Breast epithelium (tissue), 4 donors: ENCODE measurements around the gene HDAC4. TPM values are rescaled to one million over a fixed set of nuclear protein-coding genes. Genes with fewer than 3 reads are reported as not detected.

Experiments
- DNase-seq, 2 donors: peaks; one replicate each; pipeline ENCODE4 v3.0.0-alpha.2; 2019; ENCODE audit warnings: low spot score in 2 of 2
- H3K27ac ChIP-seq, 2 donors: fragments of 200-600 bp; sonication (generic) in 1 of 2; one replicate each; pipeline ENCODE4 v1.5.1; 2016 to 2019; ENCODE audit warnings: mild to moderate bottlenecking in 1 of 2
- H3K27me3 ChIP-seq, 2 donors: fragments of 200-600 bp; sonication (generic) in 1 of 2; one replicate each; pipeline versions ENCODE4 v1.5.1 to v1.6.0; 2017 to 2019; ENCODE audit warnings: control low read depth in 1 of 2, mild to moderate bottlenecking in 1 of 2
- H3K36me3 ChIP-seq: fragments of 200-600 bp; one replicate; pipeline ENCODE4 v1.5.1; 2019
- H3K4me1 ChIP-seq, 2 donors: fragments of 200-600 bp; sonication (generic); one replicate each; pipeline ENCODE4 v1.5.1; 2016 to 2019; ENCODE audit warnings: control low read depth in 1 of 2
- H3K4me3 ChIP-seq, 3 donors: fragments of 200-600 bp; sonication (generic); 1 replicate in 2 of 3; 2 replicates in 1 of 3; pipeline ENCODE4 v1.5.1; 2016 to 2019; ENCODE audit warnings: mild to moderate bottlenecking in 3 of 3, moderate library complexity in 2 of 3
- H3K9me3 ChIP-seq, 2 donors: fragments of 200-600 bp; sonication (generic) in 1 of 2; one replicate each; pipeline ENCODE4 v1.5.1; 2016 to 2019; ENCODE audit warnings: control low read depth in 1 of 2
- POLR2A ChIP-seq: fragments of 450-650 bp; IDR thresholded peaks from one replicate; pipeline ENCODE4 v1.6.1; 2016; ENCODE audit warnings: antibody characterized with exemption, mild to moderate bottlenecking, moderate library complexity
- POLR2AphosphoS5 ChIP-seq, 3 donors: sonication (generic); formaldehyde crosslinking; IDR thresholded peaks; one replicate each; pipeline ENCODE4 v1.6.1; 2017; ENCODE audit warnings: antibody characterized with exemption in 3 of 3
- intact Hi-C: fragments of 100-400 bp; cut with DNase I; formaldehyde crosslinking; loops from one replicate; pipeline ENCODE4 v1.15.1; 2023; ENCODE audit warnings: low total_unique reads
- total RNA-seq, 3 donors: library from RNA; depleted of rRNA; stranded (reverse); fragments of >200 nt; gene quantifications; one replicate each; pipeline ENCODE4 v1.1.0, GENCODE V29; 2016
- TF ChIP-seq, protein P1 (sequence below), 3 donors: fragments of 450-650 bp; IDR thresholded peaks; one replicate each; pipeline ENCODE4 v1.5.1; 2016 to 2017; ENCODE audit warnings: antibody characterized with exemption in 3 of 3, mild to moderate bottlenecking in 3 of 3, moderate library complexity in 3 of 3

HDAC4 gene
- total RNA-seq, 3 donors from 2014 or later: 20.3 to 36.0 (median 32.8) TPM

DNA sequence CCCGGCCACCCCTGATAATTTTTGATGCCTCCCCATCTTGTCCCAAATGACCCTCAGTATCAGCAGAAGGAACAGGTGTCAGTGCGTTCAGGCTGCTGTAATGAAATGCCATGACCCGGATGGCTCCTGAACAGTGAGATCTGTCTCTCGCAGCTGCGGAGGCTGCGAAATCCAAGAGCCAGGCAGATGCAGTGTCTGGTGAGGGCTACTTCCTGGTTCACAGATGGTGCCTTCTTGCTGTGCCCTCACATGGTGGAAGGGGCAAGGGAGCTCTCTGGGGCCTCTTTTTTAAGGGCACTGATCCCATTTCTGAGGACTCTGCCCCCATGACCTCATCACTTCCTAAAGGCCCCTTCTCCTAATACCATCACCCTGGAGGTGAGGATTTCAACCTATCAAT, 400.7 kb downstream of the HDAC4 start:
- Histone ChIP-seq H3K27me3 (no peaks in the 10 kb centered on the region), H3K4me1 (peaks cover 0 to 4% of the 10 kb centered on the region in 2 donors), H3K27ac (no peak overlapping the region), H3K36me3 (no peaks in the 10 kb centered on the region), H3K9me3 (peaks cover 5 to 8% of the 10 kb centered on the region in 2 donors), H3K4me3 (no peak overlapping the region)
- no peak for DNase-seq
- intact Hi-C loops: no loop called here
- TF ChIP-seq POLR2AphosphoS5 (IDR thresholded peaks at IDR 0.05) (no peak), POLR2A (no peak)
- TF ChIP-seq, protein P1, sequence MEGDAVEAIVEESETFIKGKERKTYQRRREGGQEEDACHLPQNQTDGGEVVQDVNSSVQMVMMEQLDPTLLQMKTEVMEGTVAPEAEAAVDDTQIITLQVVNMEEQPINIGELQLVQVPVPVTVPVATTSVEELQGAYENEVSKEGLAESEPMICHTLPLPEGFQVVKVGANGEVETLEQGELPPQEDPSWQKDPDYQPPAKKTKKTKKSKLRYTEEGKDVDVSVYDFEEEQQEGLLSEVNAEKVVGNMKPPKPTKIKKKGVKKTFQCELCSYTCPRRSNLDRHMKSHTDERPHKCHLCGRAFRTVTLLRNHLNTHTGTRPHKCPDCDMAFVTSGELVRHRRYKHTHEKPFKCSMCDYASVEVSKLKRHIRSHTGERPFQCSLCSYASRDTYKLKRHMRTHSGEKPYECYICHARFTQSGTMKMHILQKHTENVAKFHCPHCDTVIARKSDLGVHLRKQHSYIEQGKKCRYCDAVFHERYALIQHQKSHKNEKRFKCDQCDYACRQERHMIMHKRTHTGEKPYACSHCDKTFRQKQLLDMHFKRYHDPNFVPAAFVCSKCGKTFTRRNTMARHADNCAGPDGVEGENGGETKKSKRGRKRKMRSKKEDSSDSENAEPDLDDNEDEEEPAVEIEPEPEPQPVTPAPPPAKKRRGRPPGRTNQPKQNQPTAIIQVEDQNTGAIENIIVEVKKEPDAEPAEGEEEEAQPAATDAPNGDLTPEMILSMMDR (IDR thresholded peaks at IDR 0.05): no peak

DNA sequence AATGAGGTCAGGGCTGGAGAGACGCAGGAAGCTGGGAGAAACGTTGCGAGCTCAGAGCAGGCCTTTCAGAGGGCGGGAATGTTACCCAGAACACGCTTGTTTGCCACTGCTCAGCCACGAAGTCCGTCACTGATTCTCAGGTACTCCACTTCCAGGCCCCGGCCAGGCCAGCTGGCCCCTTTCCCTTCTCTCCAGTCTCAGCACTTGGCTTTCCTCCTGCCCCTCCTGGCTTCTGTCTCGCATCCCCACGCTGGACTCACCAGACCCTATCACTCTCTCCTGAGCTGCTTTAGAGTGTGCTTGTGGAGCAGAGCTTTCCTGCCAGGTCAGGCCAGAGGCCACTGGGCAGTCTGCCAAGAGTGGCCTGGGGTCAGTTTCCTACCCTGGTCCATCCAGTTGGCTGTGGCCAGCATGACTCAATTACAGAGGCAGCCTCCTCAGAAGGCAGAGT, 401.5 kb downstream of the HDAC4 start:
- peaks cover 0 to 4% of the 10 kb centered on the region in 2 donors for H3K4me1 ChIP-seq

DNA sequence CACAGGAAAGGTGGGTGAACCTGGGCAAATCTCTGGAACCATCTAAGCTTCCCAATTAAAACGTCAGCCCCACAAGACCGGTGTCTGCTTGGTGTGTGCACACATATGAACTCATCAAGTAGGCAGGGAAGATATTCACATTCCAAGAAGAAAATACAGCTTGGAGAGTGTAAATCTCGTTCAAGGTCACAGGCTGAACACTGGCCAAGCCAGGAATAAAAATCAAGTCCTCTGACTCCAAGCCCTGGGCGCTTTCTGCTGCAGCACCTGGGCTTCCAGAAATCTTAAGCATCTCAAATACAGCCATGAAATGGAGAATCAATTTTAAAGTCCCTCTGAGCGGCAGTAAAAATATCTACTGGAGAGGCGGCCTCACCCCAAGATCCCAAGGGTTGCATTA, 402.0 kb downstream of the HDAC4 start:
- H3K9me3 ChIP-seq: peaks cover 11 to 16% of the 10 kb centered on the region in 2 donors
- no peak overlapping the region for H3K27ac ChIP-seq
- TF ChIP-seq POLR2A (no peak), POLR2AphosphoS5 (IDR thresholded peaks at IDR 0.05) (no peak)
- TF ChIP-seq, protein P1 (IDR thresholded peaks at IDR 0.05): no peak
- H3K4me3 ChIP-seq: no peak overlapping the region
- no peaks in the 10 kb centered on the region for H3K36me3 ChIP-seq
- no peak for DNase-seq
- intact Hi-C loops: no loop called here
- no peaks in the 10 kb centered on the region for H3K27me3 ChIP-seq
- H3K4me1 ChIP-seq: peaks cover 0 to 4% of the 10 kb centered on the region in 2 donors

More for the DNA sequence above, 401.5 kb downstream of the HDAC4 start:
- Histone ChIP-seq H3K27me3 (no peaks in the 10 kb centered on the region), H3K4me3 (no peak overlapping the region), H3K27ac (no peak overlapping the region), H3K36me3 (no peaks in the 10 kb centered on the region), H3K9me3 (peaks cover 11 to 15% of the 10 kb centered on the region in 2 donors)
- TF ChIP-seq, protein P1 (IDR thresholded peaks at IDR 0.05): no peak
- TF ChIP-seq POLR2AphosphoS5 (IDR thresholded peaks at IDR 0.05): no peak
- no peak for TF ChIP-seq POLR2A
- DNase-seq: no peak
- intact Hi-C loops: no loop called here
